Endodermal cell (in vitro differentiated cells): ENCODE measurements around the gene SH3PXD2B. TPM values are rescaled to one million over a fixed set of nuclear protein-coding genes. Genes with fewer than 3 reads are reported as not detected.

ENCODE experiments used
- DNase-seq: peaks from one replicate; pipeline ENCODE4 v3.0.0-alpha.2; 2017
- H3K27ac ChIP-seq: 2 replicates; pipeline ENCODE4 v1.5.1; 2013; ENCODE audit warnings: mild to moderate bottlenecking, low read depth, low read length, moderate library complexity
- H3K27me3 ChIP-seq: 2 replicates; pipeline ENCODE4 v1.6.1; 2013; ENCODE audit warnings: mild to moderate bottlenecking, low read length, moderate library complexity; ENCODE audit not compliant: insufficient read depth, control insufficient read depth, poor library complexity, severe bottlenecking
- H3K36me3 ChIP-seq: 2 replicates; pipeline ENCODE4 v1.7.0; 2013; ENCODE audit warnings: mild to moderate bottlenecking, low read length, moderate library complexity; ENCODE audit not compliant: control insufficient read depth, insufficient read depth
- H3K4me1 ChIP-seq: one replicate; pipeline ENCODE4 v1.7.0; 2013; ENCODE audit warnings: low read length; ENCODE audit not compliant: control insufficient read depth, insufficient read depth
- H3K4me3 ChIP-seq: 2 replicates; pipeline ENCODE4 v1.5.1; 2013; ENCODE audit warnings: mild to moderate bottlenecking, low read length, moderate library complexity
- H3K9ac ChIP-seq: 2 replicates; pipeline ENCODE4 v1.6.1; 2013; ENCODE audit warnings: mild to moderate bottlenecking, low read length, moderate library complexity; ENCODE audit not compliant: poor library complexity, severe bottlenecking; ENCODE audit errors: extremely low read depth
- H3K9me3 ChIP-seq: 2 replicates; pipeline ENCODE4 v1.6.1; 2013; ENCODE audit warnings: mild to moderate bottlenecking, low read length, moderate library complexity; ENCODE audit not compliant: control insufficient read depth
- H3K27ac Mint-ChIP-seq: 2 replicates; pipeline ENCODE4 v1.8.0; 2020; ENCODE audit warnings: mixed read lengths
- H3K27me3 Mint-ChIP-seq: 2 replicates; pipeline ENCODE4 v1.8.0; 2021; ENCODE audit warnings: mild to moderate bottlenecking, mixed read lengths; ENCODE audit not compliant: insufficient read depth
- H3K36me3 Mint-ChIP-seq: 2 replicates; pipeline ENCODE4 v1.8.0; 2020; ENCODE audit warnings: low read depth, mixed read lengths
- H3K4me1 Mint-ChIP-seq: 2 replicates; pipeline ENCODE4 v1.8.0; 2020; ENCODE audit warnings: mixed read lengths
- H3K4me3 Mint-ChIP-seq: 2 replicates; pipeline ENCODE4 v1.8.0; 2020; ENCODE audit warnings: mild to moderate bottlenecking, moderate library complexity, mixed read lengths
- H3K9me3 Mint-ChIP-seq: 2 replicates; pipeline ENCODE4 v1.8.0; 2020; ENCODE audit warnings: mild to moderate bottlenecking, mixed read lengths
- WGBS, 2 experiments: methylation state at CpG; one replicate each; pipeline versions ENCODE4 v1.1.5 to v1.1.7; 2013; ENCODE audit warnings: missing lambda C conversion rate in 2 of 2, mixed read lengths in 1 of 2; ENCODE audit not compliant: insufficient coverage in 1 of 2, insufficient read length in 1 of 2; 5-methylcytosine and 5-hydroxymethylcytosine counted together
- long read RNA-seq, 4 experiments: library from polyadenylated mRNA in 2 of 4; library from RNA in 1 of 4; library from capped mRNA in 1 of 4; stranded (forward) in 3 of 4; unstranded in 1 of 4; transcript quantifications; one replicate each; pipeline ENCODE4 v2.0.0, GENCODE V29; 2020 to 2021; ENCODE audit warnings: inconsistent platforms in 1 of 4
- polyA plus RNA-seq, 2 experiments: library from polyadenylated mRNA; stranded (reverse); fragments of 50-300 nt; gene quantifications; one replicate each; pipeline ENCODE4 v1.2.3, GENCODE V29; 2013
- total RNA-seq, 2 donors: library from RNA; stranded (reverse); fragmentation: NEBNext Ultra II Directional in 1 of 2; extraction: Animal tissue kit (Norgen Biotek cat#: 25700) in 1 of 2; gene quantifications; 2 replicates in 1 of 2; 3 replicates in 1 of 2; pipeline ENCODE4 v1.2.1, GENCODE V29; 2021
- TF ChIP-seq, protein P1 (sequence below): fragments of 200-600 bp; sonication (generic); conservative IDR thresholded peaks from 2 replicates; pipeline ENCODE4 v1.5.0; 2021; ENCODE audit warnings: antibody characterized with exemption, mild to moderate bottlenecking

Gene SH3PXD2B
- total RNA-seq, result 10 to 100 TPM; 62.2 to 74.9 TPM
- 46.2 TPM for polyA plus RNA-seq (2013, experiment 1 of 2)
- 45.0 TPM for polyA plus RNA-seq (2013, experiment 2 of 2)
- long read RNA-seq, experiment 1, partial matches to known transcripts, result 2 of 22 reads
- long read RNA-seq, experiment 1, other reads (novel, unspliced or antisense), result 20 of 22 reads
- long read RNA-seq, experiment 2, full-length matches to known transcripts, result 37 of 93 reads
- long read RNA-seq, experiment 2, partial matches to known transcripts, result 11 of 93 reads
- long read RNA-seq, experiment 2, other reads (novel, unspliced or antisense), result 45 of 93 reads
- long read RNA-seq, experiment 3, full-length matches to known transcripts, result 3 of 38 reads
- long read RNA-seq, experiment 3, partial matches to known transcripts, result 4 of 38 reads
- long read RNA-seq, experiment 3, other reads (novel, unspliced or antisense), result 31 of 38 reads
- long read RNA-seq, experiment 4, result 0 reads

DNA sequence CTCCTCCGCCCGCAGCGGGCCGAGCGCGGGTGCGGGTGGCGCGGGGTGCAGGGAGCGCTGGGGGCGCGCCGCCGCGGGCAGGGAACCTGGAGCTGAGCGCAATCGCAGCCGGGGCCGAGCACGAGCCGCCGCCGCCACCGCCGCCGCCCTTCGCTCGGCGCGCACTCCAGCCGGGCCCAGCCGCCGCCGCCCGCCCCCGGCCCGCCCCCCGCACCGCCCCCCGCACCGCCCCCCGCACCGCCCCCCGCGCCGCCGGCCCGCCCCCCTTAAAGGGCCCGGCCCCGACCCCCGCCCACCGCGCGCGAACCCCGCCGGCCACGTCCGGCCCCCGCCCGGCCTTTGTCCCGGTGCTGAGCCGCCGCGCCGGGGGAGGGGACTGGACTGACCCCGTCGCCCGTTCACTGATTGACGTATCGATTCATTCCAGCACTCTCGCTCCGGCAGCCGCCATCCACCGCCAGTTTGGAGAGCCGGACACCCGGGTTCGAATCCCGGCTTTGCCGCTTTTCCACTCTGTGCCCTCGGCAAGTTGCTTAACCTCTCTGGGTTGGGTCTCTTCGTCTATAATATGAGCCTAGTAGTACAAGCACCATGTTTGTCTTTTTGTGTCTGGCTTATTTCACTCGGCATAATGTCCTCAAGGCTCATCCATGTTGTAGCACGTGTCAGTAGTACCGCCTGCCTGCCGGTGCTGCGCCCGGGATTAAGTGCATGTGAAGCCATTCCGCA, at the start of gene SH3PXD2B:
Gene SH3PXD2B (minus strand): TSS at position 168 of the 729 bp plus-strand sequence. CDS start 173 bp downstream, outside the sequence.
- Mint-ChIP-seq H3K4me1 (peaks cover 25% of the 10 kb centered on the region), H3K9me3 (no peaks in the 10 kb centered on the region), H3K27me3 (peaks cover 5% of the 10 kb centered on the region), H3K4me3 (peak within 1 kb of the TSS; percentile 89), H3K27ac (peak within 1 kb of the TSS; percentile 95), H3K36me3 (peaks cover 5% of the 10 kb centered on the region)
- H3K4me3 ChIP-seq, result peak within 1 kb of the TSS; percentile 99
- WGBS, 2 experiments, result 8 to 25% methylated on average over 16 to 68 of the region's 89 CpGs
- no peaks in the 10 kb centered on the region for H3K9me3 ChIP-seq
- peak within 1 kb of the TSS; percentile 89 for H3K27ac ChIP-seq
- H3K36me3 ChIP-seq, result peaks cover 25% of the 10 kb centered on the region
- H3K27me3 ChIP-seq, result no peaks in the 10 kb centered on the region
- peak; percentile 91 for DNase-seq
- H3K4me1 ChIP-seq, result peaks cover 8% of the 10 kb centered on the region
- peak within 1 kb of the TSS; percentile 75 for H3K9ac ChIP-seq
- TF ChIP-seq, protein P1, sequence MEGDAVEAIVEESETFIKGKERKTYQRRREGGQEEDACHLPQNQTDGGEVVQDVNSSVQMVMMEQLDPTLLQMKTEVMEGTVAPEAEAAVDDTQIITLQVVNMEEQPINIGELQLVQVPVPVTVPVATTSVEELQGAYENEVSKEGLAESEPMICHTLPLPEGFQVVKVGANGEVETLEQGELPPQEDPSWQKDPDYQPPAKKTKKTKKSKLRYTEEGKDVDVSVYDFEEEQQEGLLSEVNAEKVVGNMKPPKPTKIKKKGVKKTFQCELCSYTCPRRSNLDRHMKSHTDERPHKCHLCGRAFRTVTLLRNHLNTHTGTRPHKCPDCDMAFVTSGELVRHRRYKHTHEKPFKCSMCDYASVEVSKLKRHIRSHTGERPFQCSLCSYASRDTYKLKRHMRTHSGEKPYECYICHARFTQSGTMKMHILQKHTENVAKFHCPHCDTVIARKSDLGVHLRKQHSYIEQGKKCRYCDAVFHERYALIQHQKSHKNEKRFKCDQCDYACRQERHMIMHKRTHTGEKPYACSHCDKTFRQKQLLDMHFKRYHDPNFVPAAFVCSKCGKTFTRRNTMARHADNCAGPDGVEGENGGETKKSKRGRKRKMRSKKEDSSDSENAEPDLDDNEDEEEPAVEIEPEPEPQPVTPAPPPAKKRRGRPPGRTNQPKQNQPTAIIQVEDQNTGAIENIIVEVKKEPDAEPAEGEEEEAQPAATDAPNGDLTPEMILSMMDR, result no peak

DNA sequence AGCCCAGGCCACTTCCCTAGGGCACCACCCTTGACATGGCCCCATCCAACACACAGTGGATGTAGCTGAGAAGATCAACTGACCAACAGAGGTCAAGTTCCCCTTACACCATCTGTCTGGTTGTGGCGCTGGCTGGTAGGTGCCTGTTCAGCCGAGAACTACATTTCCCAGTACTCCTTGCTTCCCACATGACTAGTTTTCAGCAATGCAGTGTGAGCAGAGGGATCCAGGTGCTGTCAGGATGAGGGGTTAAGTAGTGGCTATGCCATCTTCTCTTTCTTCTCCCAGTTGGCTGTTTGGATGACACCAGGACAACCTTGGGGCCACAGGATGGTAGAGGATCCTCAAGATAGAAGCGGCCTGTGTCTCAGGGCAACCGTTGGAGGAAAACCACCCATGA, 48.6 kb upstream of the SH3PXD2B start:
- H3K9me3 Mint-ChIP-seq, result no peaks in the 10 kb centered on the region
- H3K36me3 Mint-ChIP-seq, result no peaks in the 10 kb centered on the region
- peak; percentile 79 for DNase-seq
- 76 to 87% methylated on average over 4 of the region's 4 CpGs for WGBS, 2 experiments
- H3K27ac Mint-ChIP-seq, result no peak overlapping the region
- TF ChIP-seq, protein P1, result no peak
- no peaks in the 10 kb centered on the region for H3K27me3 ChIP-seq
- H3K9me3 ChIP-seq, result no peaks in the 10 kb centered on the region
- H3K4me3 Mint-ChIP-seq, result no peak overlapping the region
- peaks cover 12% of the 10 kb centered on the region for H3K27me3 Mint-ChIP-seq
- H3K4me1 Mint-ChIP-seq, result no peaks in the 10 kb centered on the region
- H3K9ac ChIP-seq, result no peak overlapping the region
- H3K27ac ChIP-seq, result no peak overlapping the region
- no peaks in the 10 kb centered on the region for H3K4me1 ChIP-seq
- no peak overlapping the region for H3K4me3 ChIP-seq
- no peaks in the 10 kb centered on the region for H3K36me3 ChIP-seq

DNA sequence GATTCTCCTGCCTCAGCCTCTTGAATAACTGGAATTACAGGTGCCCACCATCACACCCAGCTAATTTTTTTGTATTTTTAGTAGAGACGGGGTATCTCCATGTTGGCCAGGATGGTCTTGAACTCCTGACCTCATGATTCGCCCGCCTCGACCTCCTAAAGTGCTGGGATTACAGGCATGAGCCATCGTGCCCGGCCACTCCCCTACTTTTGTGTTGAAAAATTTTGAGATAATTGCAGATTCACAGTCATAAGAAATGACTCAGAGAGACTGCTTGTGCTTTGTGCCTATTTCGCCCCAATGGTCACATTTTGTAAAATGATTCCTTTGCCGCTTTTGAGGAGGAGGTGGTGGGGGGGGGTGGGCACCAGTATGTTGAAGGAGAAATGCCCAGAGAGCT, 48.1 kb upstream of the SH3PXD2B start:
- WGBS, 2 experiments, result 93 to 95% methylated on average over 7 to 8 of the region's 8 CpGs
- Histone ChIP-seq H3K27ac (no peak overlapping the region), H3K4me1 (no peaks in the 10 kb centered on the region), H3K9ac (no peak overlapping the region), H3K36me3 (no peaks in the 10 kb centered on the region), H3K9me3 (no peaks in the 10 kb centered on the region), H3K4me3 (no peak overlapping the region), H3K27me3 (no peaks in the 10 kb centered on the region)
- Mint-ChIP-seq H3K36me3 (no peaks in the 10 kb centered on the region), H3K4me1 (no peaks in the 10 kb centered on the region), H3K27me3 (peaks cover 15% of the 10 kb centered on the region), H3K4me3 (no peak overlapping the region), H3K9me3 (no peaks in the 10 kb centered on the region), H3K27ac (no peak overlapping the region)
- no peak for DNase-seq
- TF ChIP-seq, protein P1, result no peak
